Measurements from ENCODE around the gene LITAF.

GRCh38 chr16:11630046-11630767 is 43.5 kb upstream of the LITAF start:
- TF ChIP-seq CTCF (IDR thresholded peaks at IDR 0.05; ENCODE audit: insufficient read depth, low read length) = no peak
- no peak for TF ChIP-seq SPI1 (IDR thresholded peaks at IDR 0.05; ENCODE audit: borderline replicate concordance, low read depth)
- TF ChIP-seq REST (IDR thresholded peaks at IDR 0.05; ENCODE audit: insufficient replicate concordance, low read depth) = no peak
- TF ChIP-seq POLR2AphosphoS5 (IDR thresholded peaks at IDR 0.05; ENCODE audit: low read depth) = no peak
- TF ChIP-seq GABPA (IDR thresholded peaks at IDR 0.05; ENCODE audit: low read depth) = no peak
